ENCODE results near the gene CDC42BPG.
A peak's percentile ranks its signal among the peaks of the same experiment; 100 is the strongest.

Gene CDC42BPG

DNA sequence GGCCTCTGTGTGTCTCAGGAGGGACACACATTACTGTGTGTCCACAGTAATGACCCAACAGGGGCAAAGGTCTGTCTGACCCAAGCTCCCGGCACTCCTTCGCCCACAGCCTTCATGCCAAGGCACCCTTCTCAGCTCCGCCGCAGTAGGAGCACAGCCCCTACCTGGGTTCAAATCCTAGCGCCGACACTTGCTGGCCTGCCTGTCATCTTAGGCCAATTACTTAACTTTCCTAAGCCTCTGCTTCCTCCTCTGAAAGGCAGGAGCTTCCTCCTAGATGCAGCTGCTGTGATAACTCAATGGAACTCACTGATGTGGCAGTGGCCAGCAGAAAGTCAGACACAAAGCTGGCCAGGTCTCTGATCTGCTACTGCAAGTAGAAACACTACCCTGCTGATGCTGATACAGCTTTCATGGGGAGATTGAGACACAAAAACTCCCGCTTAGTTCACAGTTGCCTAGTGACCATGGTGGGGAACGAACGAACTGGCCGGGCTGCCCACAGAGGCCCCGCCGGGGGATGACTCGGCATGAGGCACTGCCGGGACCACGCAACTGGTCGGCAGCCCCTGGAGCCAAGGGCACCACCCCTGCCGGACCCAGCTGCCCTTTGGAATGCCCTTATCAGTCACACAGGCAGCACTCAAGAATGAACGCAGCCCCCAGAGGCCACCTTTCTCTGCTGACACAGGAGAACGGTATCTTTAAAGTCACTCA, 25.9 kb upstream of the CDC42BPG start:
- no peak for DNase-seq (ENCODE audit: low read depth)

DNA sequence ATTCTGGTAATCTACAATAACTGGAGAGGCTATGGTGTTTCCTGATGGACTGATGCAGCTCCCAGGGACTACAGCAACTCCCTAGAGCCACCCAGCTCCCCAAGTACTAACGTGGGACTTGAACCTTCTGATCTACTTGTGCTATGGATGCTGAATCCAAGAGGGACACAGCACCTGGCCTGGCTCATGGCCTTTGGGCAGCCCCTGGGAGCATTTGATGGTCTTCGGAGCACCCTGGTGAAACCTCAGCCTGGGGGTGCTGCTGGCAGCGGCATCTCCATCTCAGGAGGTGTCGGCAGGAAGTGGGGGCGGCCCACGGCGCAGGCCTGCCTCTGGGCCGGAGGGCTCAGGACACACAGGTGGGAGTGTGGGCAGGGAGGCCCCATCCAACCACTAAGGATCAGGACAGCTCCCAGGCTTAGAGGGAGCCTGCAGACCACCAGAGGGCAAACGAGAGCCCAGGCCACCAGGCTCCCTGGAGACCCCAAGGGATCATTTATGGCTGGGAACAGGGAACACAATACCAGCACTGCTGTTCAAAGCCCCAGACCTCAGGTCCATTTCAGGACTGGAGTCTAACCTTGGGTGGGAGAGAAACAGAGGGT, 25.2 kb upstream of the CDC42BPG start:
- TF ChIP-seq, protein P1, sequence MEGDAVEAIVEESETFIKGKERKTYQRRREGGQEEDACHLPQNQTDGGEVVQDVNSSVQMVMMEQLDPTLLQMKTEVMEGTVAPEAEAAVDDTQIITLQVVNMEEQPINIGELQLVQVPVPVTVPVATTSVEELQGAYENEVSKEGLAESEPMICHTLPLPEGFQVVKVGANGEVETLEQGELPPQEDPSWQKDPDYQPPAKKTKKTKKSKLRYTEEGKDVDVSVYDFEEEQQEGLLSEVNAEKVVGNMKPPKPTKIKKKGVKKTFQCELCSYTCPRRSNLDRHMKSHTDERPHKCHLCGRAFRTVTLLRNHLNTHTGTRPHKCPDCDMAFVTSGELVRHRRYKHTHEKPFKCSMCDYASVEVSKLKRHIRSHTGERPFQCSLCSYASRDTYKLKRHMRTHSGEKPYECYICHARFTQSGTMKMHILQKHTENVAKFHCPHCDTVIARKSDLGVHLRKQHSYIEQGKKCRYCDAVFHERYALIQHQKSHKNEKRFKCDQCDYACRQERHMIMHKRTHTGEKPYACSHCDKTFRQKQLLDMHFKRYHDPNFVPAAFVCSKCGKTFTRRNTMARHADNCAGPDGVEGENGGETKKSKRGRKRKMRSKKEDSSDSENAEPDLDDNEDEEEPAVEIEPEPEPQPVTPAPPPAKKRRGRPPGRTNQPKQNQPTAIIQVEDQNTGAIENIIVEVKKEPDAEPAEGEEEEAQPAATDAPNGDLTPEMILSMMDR (IDR thresholded peaks at IDR 0.05; ENCODE audit: low read depth, low read length, missing control alignments) = peak; percentile 67
- DNase-seq (ENCODE audit: low read depth) = no peak
- in situ Hi-C loops (cut with HindIII; ENCODE audit: low sequenced_read_pairs) = loop anchor here (25.0 kb wide), 1 partner anchor 107 kb away; the partner anchor contains the start of gene PYGM
- H3K4me3 ChIP-seq (ENCODE audit: low read depth, low read length) = no peak overlapping the region

More for the DNA sequence above, 25.9 kb upstream of the CDC42BPG start:
- peak overlapping the region; percentile 26 for H3K4me3 ChIP-seq (ENCODE audit: low read depth, low read length)
- in situ Hi-C loops (cut with HindIII; ENCODE audit: low sequenced_read_pairs) = loop anchor here (25.0 kb wide), 1 partner anchor 108 kb away; the partner anchor contains the start of gene PYGM
- TF ChIP-seq, protein P1 (IDR thresholded peaks at IDR 0.05; ENCODE audit: low read depth, low read length, missing control alignments) = no peak

DNA sequence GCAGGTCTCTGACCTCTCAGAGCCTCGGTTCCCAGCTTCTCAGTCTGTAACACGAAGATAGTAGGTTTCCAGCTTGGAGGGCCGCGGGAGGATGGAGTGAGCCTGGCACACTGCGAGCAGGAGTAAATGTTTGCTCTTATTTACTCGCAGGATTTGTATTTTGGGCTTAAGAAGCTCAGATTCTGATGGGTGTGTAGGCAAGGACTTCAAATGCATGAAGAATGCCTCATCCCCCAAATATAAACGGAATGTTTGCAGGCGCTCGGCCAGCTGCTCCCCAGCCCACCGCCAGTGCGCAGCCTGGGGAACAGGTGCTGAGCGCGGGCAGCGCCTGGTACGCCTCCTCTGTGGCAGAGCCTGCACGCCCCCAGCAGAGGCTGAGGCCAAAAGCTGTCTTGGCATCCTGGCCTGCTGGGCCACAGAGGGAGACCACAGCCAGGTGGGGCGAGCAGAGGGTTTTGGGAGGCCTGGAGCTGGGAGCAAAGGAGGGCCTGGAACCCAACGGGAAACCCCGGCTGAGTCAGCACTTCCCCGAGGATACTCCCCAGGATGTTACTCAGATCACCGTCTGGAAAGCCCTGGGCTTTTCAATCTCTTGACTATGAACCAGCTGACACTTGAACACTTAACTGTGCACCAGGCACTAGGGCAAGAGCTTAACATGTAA, 24.6 kb upstream of the CDC42BPG start:
- in situ Hi-C loops (cut with HindIII; ENCODE audit: low sequenced_read_pairs) = loop anchor here (25.0 kb wide), 1 partner anchor 107 kb away; the partner anchor contains the start of gene PYGM
- TF ChIP-seq, protein P1 (IDR thresholded peaks at IDR 0.05; ENCODE audit: low read depth, low read length, missing control alignments) = no peak
- H3K4me3 ChIP-seq (ENCODE audit: low read depth, low read length) = no peak overlapping the region
- peak; percentile 70 for DNase-seq (ENCODE audit: low read depth)

DNA sequence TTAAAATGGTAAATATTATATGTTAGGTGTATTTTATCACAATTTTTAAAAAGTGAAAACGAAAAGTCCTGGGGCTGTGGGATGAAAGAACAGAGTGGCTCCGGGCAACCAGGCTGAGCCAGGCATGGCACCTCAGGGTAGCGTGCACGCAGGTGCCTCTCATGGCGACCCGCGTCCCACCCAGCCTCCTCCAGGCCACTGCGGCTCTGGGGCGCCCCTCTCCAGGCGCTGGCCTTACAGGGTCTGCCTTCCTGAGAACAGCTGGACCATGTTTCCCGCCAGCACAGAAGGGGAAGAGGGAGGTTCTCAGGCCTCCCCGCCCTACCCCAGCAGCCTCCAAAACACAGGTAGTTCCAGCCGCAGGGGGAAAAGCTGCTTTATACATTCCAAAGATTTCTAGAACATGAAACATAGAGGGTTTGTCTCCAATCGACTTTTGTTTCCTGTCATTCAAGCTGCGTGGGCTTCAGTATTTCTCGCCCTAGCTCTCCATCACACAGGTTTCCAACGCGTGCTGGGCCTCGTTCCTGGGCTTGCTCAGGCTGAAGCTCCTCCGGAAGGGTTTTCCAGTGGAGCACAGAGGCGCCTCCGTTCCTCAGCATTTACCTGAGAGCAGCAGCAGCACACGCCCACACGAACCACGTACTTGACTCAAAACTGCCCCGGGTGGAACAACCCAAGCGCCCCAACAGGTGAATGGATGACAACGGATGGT, 23.5 kb upstream of the CDC42BPG start:
- in situ Hi-C loops (cut with HindIII; ENCODE audit: low sequenced_read_pairs) = loop anchor here (25.0 kb wide), 1 partner anchor 106 kb away; the partner anchor contains the start of gene PYGM
- DNase-seq (ENCODE audit: low read depth) = no peak
- TF ChIP-seq, protein P1 (IDR thresholded peaks at IDR 0.05; ENCODE audit: low read depth, low read length, missing control alignments) = no peak
- no peak overlapping the region for H3K4me3 ChIP-seq (ENCODE audit: low read depth, low read length)

DNA sequence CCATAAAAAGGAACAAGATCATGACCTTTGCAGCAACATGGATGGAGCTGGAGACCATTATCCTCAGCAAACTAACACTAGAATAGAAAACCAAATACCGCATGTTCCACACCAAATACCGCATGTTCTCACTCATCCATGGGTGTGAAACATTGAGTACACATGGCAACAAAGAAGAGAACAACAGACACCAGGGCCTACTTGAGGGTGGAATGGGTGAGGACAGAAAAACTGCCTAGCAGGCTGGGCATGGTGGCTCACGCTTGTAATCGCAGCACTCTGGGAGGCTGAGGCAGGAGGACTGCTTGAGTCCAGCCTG, 21.7 kb upstream of the CDC42BPG start:
- TF ChIP-seq, protein P1 (IDR thresholded peaks at IDR 0.05; ENCODE audit: low read depth, low read length, missing control alignments) = no peak
- in situ Hi-C loops (cut with HindIII; ENCODE audit: low sequenced_read_pairs) = loop anchor here (25.0 kb wide), 1 partner anchor 104 kb away; the partner anchor contains the start of gene PYGM
- DNase-seq (ENCODE audit: low read depth) = no peak

More for the DNA sequence above, 21.7 kb upstream of the CDC42BPG start:
- no peak overlapping the region for H3K4me3 ChIP-seq (ENCODE audit: low read depth, low read length)
